HAP-1 (cell line): ENCODE measurements around the gene PRKACA.

Experiments used
- DNase-seq, 2 experiments: peaks; one replicate each; pipeline ENCODE4 v3.0.0-alpha.2; 2016 to 2020; ENCODE audit warnings: low spot score in 2 of 2
- H3K27me3 ChIP-seq: fragments of 250-450 bp; sonication (Bioruptor Pico); 2 replicates; pipeline ENCODE4 v1.5.1; 2020; ENCODE audit warnings: low read depth, mild to moderate bottlenecking, moderate library complexity
- H3K36me3 ChIP-seq: fragments of 250-450 bp; sonication (Bioruptor Pico); replicated peaks from 2 replicates; pipeline ENCODE4 v1.5.1; 2020; ENCODE audit warnings: mild to moderate bottlenecking
- H3K4me1 ChIP-seq: fragments of 250-450 bp; sonication (Bioruptor Pico); 2 replicates; pipeline ENCODE4 v1.5.1; 2020; ENCODE audit warnings: mild to moderate bottlenecking
- H3K4me3 ChIP-seq: fragments of 250-450 bp; sonication (Bioruptor Pico); 2 replicates; pipeline ENCODE4 v1.5.1; 2020; ENCODE audit warnings: mild to moderate bottlenecking, moderate library complexity
- H3K9me3 ChIP-seq: fragments of 250-450 bp; sonication (Bioruptor Pico); 2 replicates; pipeline ENCODE4 v1.5.1; 2020; ENCODE audit warnings: mild to moderate bottlenecking, moderate library complexity
- in situ Hi-C: fragments of 300-500 bp; cut with MboI; formaldehyde crosslinking; loops from 3 replicates; pipeline ENCODE4 v1.14.3; 2020; ENCODE audit warnings: low sequenced_read_pairs, inconsistent platforms, mixed read lengths

PRKACA gene

DNA sequence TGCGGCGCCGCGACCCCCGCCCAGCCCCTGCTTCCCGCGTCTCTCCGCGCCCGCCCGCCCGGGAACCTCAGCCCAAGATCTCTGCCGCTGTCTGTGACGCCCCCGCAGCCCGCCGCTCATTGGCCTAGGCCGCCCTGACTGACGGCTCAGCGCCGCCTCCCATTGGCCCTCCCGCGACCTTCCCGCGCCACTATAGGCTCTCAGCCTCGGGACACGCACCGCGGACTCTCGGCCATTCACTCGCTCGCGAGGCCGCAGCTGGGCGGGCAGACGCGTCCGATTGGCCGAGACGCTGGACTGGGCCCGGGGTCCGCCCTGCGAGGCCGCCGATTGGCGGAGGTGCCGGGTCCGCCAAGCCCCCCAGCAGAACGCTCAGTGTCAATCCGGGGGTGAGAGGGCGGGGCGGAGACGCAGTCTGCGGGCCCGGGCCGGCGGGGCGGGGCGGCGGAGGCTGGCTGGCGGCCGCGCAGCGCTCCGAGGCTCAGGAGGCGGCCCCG is at the start of gene PRKACA:
TSS of gene PRKACA (minus strand) at position 95 of the 497 bp plus-strand sequence. CDS start 215 bp downstream, outside the sequence.
- no peaks in the 10 kb centered on the region for H3K9me3 ChIP-seq
- peak within 1 kb of the TSS; percentile 74 for H3K4me3 ChIP-seq
- no peaks in the 10 kb centered on the region for H3K27me3 ChIP-seq
- peak; percentile 97 to 98 for DNase-seq
- peaks cover 12% of the 10 kb centered on the region for H3K4me1 ChIP-seq
- peaks cover 20% of the 10 kb centered on the region for H3K36me3 ChIP-seq
- in situ Hi-C loops: no loop called here

DNA sequence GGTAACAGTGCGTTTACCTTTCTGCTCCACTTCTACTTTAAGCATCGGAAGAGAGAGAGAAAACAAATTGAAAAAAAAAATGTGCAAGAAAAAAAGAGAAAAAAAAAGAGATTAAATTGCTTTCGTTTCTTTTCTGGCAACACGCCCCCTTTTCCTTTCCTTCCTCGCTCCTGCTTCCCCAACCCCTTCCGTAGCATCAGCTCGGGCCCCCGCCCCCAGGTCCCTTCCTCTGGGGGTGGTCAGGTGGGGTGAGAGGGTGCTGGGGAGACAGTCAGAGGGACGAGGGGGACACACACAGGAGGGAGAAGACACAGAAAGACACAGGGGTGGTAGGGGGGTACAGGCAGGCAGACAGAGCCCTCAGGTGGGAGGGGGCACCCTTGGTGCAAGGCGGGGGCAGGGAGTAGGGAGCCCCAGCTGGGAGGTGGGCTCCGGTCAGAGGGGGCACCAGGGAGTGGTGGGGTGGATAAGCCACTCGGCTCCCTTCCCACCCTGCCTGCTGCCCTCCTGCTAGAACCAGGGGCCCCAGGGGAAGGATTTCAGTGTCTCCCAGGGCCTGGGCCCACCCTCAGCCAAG is 49.5 kb upstream of the PRKACA start:
- Histone ChIP-seq H3K4me3 (no peak overlapping the region), H3K4me1 (no peaks in the 10 kb centered on the region), H3K36me3 (peaks cover 36% of the 10 kb centered on the region), H3K27me3 (no peaks in the 10 kb centered on the region), H3K9me3 (no peaks in the 10 kb centered on the region)
- in situ Hi-C loops: no loop called here
- no peak for DNase-seq

DNA sequence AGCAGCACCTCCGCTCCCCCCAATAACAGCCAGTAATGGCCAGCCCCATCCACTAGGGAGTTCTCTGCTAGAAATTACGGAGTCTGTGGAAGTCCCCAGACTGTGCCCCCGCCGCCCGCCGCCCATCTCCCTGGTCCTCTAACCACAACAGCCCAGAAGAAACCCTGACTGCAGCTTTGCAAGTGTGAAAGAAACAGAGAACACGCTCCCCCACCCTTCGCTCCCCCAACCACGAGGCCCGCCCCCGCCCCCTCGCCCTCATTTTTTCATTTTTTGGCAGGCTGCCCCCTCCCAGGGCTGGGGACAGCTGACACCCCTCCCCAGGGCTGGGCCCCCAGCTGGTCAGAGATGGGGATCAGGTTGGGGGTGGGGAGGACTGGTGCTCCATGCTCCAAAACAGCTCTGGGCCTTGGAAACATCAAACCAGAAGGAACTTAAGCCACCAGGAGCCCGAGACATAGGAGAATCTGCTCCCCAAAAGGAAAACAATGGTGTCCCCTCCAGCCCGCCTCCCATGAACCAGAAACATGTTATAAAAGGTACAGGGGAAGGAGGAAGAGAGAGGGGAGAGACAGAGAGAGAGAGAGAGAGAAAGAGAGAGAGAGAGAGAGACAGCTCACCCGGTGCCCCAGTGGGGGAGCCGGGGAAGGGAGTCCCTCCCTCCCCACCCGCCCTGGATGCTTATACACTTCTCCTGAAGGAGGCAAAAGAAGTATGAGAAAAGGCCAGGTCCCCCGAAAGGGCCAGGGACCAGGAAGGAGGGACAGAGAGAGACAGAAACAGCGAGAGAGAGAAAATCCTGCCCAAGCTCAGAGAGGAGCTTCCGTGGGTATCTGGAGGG is 48.6 kb upstream of the PRKACA start:
- in situ Hi-C loops: no loop called here
- DNase-seq: no peak
- H3K36me3 ChIP-seq: peaks cover 28% of the 10 kb centered on the region
- H3K4me1 ChIP-seq: no peaks in the 10 kb centered on the region
- no peaks in the 10 kb centered on the region for H3K27me3 ChIP-seq
- H3K9me3 ChIP-seq: no peaks in the 10 kb centered on the region
- H3K4me3 ChIP-seq: no peak overlapping the region

DNA sequence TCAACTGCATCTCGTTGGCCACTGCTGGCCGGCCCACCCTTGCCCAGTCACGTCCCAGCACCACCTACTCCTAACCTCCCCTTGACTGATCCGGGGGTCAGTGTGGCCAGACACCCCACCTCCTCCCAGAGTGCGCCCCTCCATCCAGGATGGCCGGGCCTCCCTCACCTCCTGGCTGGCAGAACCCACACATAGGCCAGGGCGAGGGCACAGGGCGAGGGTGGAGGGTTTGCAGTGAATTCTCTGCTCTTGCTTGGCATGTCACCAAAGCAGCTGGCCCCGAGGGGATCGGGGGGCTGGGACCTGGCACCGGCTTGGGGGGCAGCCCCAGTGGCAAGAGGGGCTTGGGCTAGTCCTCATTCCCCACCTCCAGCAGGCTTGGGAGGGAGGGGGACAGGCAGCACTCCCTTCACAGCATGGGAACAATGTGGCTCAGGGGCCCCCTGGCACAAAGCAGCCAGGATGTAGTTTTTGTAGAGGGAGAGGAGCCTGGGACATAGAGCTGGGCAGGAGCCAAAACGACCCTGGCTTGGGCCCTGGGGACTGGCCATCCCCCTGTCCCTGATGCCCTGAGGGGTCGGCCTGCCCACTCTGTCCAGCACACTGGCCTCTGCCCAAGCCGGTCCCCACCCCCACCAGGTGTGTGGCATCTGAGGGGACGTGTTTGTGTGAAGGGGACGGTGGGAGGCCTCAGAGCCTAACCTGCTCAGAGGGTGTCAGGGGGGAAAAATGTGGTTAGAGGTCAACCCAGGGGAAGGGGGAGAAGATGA is 47.3 kb upstream of the PRKACA start:
- Histone ChIP-seq H3K27me3 (no peaks in the 10 kb centered on the region), H3K4me3 (no peak overlapping the region), H3K9me3 (no peaks in the 10 kb centered on the region), H3K4me1 (no peaks in the 10 kb centered on the region), H3K36me3 (peaks cover 22% of the 10 kb centered on the region)
- DNase-seq: no peak
- in situ Hi-C loops: no loop called here

DNA sequence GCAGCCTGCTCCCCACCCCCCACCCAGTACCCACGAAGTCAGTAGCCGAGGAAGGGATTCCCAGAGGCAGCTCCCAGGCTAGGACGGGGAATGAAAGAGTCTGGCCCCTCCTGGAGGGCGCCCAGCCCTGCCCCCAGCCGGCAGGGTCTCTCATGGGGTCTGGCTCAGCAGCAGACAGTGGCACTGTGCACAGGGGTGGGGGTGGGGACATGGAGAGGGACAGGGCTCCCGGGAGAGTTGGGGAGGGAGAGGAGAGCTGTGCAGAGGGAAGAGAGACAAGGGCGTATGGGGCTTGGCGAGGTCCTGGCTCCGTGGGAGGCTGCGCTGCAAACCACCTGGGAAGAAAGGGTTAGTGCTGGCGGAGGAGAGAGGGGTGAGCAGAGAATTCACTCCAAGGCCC is 46.5 kb upstream of the PRKACA start:
- H3K4me1 ChIP-seq: no peaks in the 10 kb centered on the region
- no peaks in the 10 kb centered on the region for H3K9me3 ChIP-seq
- no peaks in the 10 kb centered on the region for H3K27me3 ChIP-seq
- in situ Hi-C loops: no loop called here
- no peak for DNase-seq
- H3K36me3 ChIP-seq: peaks cover 24% of the 10 kb centered on the region
- H3K4me3 ChIP-seq: no peak overlapping the region

DNA sequence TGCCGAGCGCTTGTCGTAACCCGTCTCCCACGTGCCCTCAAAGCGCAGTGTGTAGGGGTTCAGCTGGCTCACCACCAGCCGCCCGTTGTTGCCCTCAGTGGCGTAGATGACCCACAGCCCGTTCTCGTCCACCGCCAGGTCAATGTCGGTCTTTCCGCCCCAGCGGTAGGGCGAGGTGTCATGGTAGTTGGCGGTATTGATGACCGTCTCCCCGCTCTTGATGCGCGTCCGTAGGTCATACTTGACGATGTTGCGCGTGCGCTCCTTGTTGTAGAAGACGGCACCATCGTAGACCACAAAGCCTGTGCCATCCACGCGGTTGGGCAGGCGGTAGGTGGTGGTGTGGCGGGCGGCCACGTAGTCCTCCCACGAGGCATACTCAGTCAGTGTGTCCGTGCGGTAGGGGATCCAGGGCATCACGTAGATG is 45.3 kb upstream of the PRKACA start:
- Histone ChIP-seq H3K4me1 (no peaks in the 10 kb centered on the region), H3K9me3 (no peaks in the 10 kb centered on the region), H3K4me3 (no peak overlapping the region), H3K27me3 (no peaks in the 10 kb centered on the region), H3K36me3 (peaks cover 36% of the 10 kb centered on the region)
- in situ Hi-C loops: no loop called here
- no peak for DNase-seq

DNA sequence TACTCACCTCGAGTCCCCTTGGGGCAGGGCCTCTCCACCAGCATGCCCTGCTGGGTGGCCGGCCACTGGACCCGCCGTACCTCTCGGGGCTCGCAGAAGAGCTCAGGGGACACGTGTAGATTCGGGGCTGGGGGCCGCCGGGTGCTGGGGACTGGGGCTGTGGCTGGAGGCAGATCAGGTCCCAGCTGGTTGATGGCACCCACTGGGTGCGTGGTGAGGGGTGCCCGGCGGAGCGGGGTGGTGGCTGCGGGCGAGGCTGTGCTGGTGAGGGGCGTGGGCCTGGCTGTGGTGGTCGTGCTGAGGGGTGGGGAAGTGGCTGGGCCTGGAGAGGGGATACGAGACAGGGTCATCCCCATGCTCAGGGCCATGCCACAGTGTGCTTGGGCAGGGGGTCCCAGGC is 43.7 kb upstream of the PRKACA start:
- H3K36me3 ChIP-seq: peaks cover 49% of the 10 kb centered on the region
- DNase-seq: no peak

DNA sequence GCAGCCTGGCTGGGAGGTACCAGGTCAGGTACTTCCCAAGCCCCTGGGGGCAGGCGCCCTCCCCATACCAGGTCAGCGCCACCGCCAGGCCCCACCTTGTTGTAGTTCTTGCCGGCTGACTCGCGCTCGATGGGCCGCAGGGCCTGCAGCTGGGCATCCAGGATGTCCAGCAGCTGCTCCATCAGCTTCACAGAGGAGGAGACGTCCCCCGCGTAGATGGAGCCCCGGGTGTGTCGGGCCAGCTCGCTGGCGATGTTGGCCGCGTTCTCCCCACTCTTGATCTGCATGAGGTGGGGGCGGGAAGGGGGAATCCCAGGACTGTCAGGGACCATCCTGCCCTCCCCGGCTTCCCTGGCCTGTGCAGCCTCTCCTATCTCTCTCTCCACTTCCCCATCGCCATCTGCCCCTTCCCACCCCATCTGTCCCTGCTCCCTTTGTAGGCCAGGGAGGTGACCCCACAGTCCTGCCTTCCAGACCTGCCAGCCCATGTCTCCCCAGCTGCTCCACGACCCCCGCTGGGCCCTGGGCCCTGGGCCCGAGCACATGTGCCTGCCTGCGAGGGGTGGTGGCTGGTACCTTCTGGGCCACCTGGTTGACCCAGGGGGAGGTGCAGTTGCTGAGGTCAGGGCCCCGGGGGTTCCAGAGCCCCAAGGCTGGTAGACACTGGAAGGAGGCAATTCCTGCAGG is 42.6 kb upstream of the PRKACA start:
- Histone ChIP-seq H3K4me3 (no peak overlapping the region), H3K4me1 (no peaks in the 10 kb centered on the region), H3K36me3 (peaks cover 55% of the 10 kb centered on the region), H3K27me3 (no peaks in the 10 kb centered on the region), H3K9me3 (no peaks in the 10 kb centered on the region)
- DNase-seq: no peak
- in situ Hi-C loops: no loop called here

More for the DNA sequence above, 43.7 kb upstream of the PRKACA start:
- H3K9me3 ChIP-seq: no peaks in the 10 kb centered on the region
- no peaks in the 10 kb centered on the region for H3K27me3 ChIP-seq
- no peaks in the 10 kb centered on the region for H3K4me1 ChIP-seq
- H3K4me3 ChIP-seq: no peak overlapping the region
- in situ Hi-C loops: no loop called here

DNA sequence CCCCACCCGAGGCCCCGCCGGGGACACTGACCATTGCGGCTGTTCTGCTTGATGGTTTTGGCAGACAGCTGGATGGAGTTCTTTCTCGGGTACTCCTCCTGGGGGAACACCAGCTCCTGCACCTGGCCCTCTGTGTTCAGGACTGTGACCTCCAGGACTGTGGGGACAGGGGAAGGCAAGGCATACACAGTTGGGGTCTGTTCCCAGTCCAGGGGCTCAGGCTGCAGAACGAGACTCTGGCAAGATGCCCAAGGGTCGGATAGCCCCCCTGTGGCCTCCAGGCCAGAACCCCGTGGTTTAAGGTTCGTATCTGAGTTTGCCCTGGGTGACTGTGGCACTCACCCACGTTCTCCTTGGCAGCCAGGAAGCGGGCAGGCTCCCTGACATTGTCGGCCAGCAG is 41.5 kb upstream of the PRKACA start:
- in situ Hi-C loops: no loop called here

DNA sequence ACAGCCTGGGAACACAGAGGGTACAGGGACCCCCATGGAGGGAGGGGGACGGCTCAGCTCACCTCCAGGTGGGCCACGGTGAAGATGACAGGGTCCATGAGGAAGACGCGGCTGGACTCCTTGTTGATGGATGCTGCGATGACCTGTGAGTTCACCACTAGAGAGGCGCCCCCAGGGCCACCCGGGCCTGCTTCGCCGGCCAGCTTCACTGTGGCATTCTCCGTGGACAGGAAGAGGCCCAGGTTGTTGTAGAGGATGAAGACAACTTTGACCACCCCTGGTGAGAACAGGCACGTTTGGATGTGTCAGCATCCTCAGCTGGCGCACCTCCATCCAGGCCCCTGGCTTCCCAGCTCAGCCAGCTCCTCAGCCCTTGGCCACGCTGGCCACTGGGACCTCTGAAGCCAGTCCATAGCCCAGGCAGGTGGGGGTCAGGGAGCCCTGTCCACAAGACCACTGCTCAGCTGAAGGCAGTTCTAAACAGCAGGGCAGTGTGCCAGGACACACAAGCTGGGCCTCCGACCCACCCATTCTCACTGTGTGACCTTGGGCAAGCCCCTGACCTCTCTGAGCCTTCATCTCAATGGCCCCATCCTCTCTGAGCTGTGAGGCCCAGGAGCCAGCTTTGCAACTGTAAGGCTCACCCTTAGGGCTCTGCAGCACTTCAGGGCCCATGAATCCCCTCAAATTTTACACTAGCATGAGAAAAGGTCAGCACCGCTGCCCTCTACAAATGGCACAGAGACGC is 40.9 kb upstream of the PRKACA start:
- no peaks in the 10 kb centered on the region for H3K9me3 ChIP-seq
- no peak for DNase-seq
- H3K4me3 ChIP-seq: no peak overlapping the region
- no peaks in the 10 kb centered on the region for H3K27me3 ChIP-seq
- H3K4me1 ChIP-seq: no peaks in the 10 kb centered on the region
- in situ Hi-C loops: no loop called here
- peaks cover 68% of the 10 kb centered on the region for H3K36me3 ChIP-seq

More for the DNA sequence above, 41.5 kb upstream of the PRKACA start:
- H3K4me3 ChIP-seq: no peak overlapping the region
- peaks cover 66% of the 10 kb centered on the region for H3K36me3 ChIP-seq
- no peaks in the 10 kb centered on the region for H3K9me3 ChIP-seq
- H3K4me1 ChIP-seq: no peaks in the 10 kb centered on the region
- no peaks in the 10 kb centered on the region for H3K27me3 ChIP-seq
- DNase-seq: no peak

DNA sequence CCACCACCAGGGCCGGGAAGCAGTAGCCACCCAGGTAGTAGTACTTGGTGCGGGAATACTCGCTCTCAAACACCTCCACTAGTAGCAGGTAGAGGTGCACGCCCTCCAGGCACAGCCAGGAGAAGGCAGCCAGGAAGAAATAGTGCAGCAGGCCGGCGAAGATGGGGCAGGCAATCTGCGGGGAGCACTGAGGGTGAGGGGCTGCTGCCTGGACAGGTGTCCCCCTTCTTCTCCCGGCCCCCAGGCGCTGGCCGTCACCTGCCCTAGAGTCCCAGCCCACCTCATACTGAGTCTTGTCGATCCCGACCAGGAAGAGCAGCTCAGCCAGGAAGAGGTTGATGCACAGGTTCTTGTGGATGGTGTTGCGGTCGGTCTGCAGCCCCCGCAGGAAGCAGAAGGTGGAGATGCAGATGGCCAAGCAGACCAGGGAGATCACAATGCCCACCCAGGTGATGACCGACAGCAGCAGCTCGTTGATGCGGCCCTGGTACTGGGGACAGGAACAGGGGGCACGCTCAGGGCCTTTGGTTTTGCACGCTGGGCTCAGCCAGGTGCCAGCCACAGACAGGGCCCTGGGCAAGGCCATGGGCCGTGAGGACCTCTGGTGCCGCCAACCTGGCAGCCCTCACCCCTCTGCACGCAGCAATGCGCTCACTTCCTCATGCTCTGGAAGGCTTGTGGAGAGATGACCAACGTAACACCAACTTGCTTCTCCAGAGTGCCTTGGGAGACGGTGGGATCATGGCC is 39.6 kb upstream of the PRKACA start:
- DNase-seq: no peak
- in situ Hi-C loops: no loop called here
- no peak overlapping the region for H3K4me3 ChIP-seq
- no peaks in the 10 kb centered on the region for H3K9me3 ChIP-seq
- peaks cover 68% of the 10 kb centered on the region for H3K36me3 ChIP-seq
- no peaks in the 10 kb centered on the region for H3K27me3 ChIP-seq
- no peaks in the 10 kb centered on the region for H3K4me1 ChIP-seq

DNA sequence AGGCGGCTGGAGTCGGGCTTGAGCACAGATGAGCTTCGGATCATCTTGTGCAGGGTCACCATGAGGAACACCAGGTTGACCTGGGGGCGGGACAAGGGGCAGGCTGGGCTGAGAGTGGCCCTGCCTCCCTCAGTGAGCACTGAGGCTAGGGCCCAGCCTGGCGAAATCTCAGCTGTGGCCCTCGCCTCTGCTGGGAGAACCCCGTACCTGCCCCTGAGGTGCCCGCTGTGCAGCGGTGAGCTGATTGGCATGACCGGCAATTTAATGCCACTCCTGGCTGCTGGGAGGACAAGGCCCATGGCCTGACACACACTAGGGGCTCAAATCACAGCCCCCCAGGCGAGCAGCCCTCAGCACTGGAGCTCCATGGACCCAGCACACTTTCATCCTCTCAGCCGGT is 38.6 kb upstream of the PRKACA start:
- peaks cover 78% of the 10 kb centered on the region for H3K36me3 ChIP-seq
- DNase-seq: no peak
- in situ Hi-C loops: no loop called here

More for the DNA sequence above, 38.6 kb upstream of the PRKACA start:
- Histone ChIP-seq H3K4me3 (no peak overlapping the region), H3K27me3 (no peaks in the 10 kb centered on the region), H3K4me1 (no peaks in the 10 kb centered on the region), H3K9me3 (no peaks in the 10 kb centered on the region)
